HS-27A (cell line): ENCODE measurements around the gene GZMA.
"Not testable (repeated sequence)": the region's sequence is repeated elsewhere in the genome, so short reads cannot be mapped to it uniquely, and the experiment has no call there.

Source experiments
- DNase-seq: peaks from one replicate; pipeline ENCODE4 v3.0.0-alpha.2; 2012; ENCODE audit warnings: low read depth, missing footprints

Gene GZMA

DNA sequence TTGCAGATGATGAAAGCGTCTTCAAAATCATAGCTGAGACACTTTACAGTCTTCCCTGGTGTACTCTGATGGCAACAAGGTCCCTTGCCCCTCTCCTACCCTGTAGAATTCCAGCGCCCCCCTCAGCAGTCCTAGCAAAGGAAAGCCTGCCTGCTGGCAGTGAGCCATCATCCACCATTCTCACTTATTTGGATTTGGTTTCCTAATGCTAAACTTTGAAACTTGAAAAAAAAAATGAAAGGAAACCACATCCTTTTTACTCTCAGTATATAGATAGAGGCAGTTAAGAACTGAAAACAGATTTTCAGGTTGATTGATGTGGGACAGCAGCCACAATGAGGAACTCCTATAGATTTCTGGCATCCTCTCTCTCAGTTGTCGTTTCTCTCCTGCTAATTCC, at the start of gene GZMA:
GZMA (plus strand) TSS at position 299 of the 400 bp plus-strand sequence; CDS start at position 336, 37 bp downstream.
- DNase-seq: no peak

- DNase-seq: no peak
Measured at GRCh38 chr5:55055183-55055582, 47.3 kb upstream of the GZMA start.

GRCh38 chr5:55062039-55062779, 40.2 kb upstream of the GZMA start:
- no peak for DNase-seq

DNA sequence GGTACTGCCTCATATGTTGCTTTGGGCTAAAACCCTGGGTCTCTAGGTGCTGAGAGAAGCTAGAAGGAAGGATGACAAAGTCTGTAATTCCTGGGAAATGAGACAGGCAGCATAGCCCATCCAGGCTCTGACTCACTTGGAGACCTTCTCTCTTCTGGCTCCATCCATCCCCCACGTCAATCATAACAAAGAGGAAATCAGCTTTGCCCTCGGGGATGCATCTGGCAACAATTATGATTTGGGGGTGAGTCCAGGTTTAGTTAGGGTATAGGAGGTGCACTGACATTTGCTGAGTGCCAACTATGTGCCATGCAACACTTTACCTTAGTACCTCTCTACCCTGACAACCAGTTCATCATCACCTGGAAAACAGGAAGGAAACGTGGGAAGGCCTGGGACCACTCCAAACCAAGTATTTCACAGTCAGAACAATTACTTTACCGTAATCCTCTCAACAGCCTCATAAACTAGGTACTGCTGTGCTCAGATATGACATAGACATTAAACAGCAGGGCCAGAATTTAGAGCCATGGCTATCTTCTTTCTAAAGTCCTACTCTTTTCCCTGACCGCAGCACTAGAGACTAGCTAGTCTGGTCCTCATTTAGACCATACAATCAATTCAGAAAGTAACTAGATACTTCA, 39.1 kb upstream of the GZMA start:
- no peak for DNase-seq

DNA sequence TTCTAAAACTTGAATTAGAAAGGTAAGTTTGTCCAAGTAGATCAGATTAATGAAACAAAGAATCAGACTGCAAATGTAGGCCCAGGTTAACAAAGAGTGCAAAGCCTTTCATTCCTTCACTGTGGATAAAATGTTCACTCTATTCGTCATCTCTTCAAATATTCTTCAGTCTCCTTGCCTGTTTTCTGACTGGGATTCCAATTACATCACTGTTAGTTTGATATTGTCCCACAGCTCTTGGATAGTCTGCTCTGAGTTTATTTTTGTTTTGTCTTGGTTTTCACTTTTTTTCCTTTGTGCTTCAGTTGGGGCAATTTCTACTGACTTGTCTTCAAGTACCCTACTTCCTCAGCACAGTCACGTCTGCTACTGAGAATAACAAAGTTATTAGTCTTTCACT, 38.5 kb upstream of the GZMA start:
- DNase-seq: no peak

GRCh38 chr5:55064523-55064922, 37.9 kb upstream of the GZMA start:
- DNase-seq: no peak

GRCh38 chr5:55066277-55066676, 36.2 kb upstream of the GZMA start:
- DNase-seq: no peak

- no peak for DNase-seq
Measured at GRCh38 chr5:55070968-55071367, 31.5 kb upstream of the GZMA start.

DNA sequence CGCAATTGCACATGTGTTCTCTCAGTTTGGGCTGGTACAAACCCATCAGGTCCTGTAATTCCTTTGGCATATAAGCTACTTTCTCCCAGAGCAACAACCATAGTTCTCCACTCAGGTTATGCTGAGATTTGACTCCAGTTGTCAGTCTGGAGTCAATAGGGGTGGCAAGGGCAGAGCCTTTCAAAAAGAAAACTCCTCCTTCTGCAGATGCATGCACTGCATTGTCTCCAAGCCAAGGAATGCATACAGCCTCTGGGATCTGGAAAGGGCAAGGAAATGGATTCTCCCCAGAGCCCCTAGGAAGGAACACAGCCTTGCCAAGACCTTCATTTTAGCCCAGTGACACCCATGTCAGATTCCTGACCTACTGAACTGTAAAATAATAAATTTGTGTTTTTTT, 31.0 kb upstream of the GZMA start:
- DNase-seq: no peak

- no peak for DNase-seq
Measured at GRCh38 chr5:55072666-55073065, 29.8 kb upstream of the GZMA start.

- no peak for DNase-seq
Measured at GRCh38 chr5:55073211-55073610, 29.2 kb upstream of the GZMA start.

GRCh38 chr5:55081541-55081940, 20.9 kb upstream of the GZMA start:
- DNase-seq: no peak

DNA sequence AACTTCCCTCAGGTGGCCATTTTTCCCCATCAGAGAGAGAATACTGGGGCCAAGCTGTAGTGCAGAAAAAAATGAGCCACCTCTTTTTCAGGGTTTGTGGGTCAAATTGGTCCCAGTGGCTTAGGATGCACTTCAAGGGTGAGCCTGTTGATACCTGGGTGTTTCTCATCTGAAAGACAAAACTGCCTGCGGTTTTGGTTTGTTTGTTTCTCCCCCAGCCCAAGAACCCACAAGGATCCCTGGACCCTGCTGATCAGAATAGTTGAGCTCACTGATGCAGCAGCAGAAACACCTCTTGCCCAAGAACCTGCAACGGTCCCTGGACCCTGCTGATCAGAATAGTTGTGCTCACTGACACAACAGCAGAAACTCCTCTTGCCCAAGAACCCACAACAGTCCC, 13.1 kb upstream of the GZMA start:
- not testable (repeated sequence) for DNase-seq

DNA sequence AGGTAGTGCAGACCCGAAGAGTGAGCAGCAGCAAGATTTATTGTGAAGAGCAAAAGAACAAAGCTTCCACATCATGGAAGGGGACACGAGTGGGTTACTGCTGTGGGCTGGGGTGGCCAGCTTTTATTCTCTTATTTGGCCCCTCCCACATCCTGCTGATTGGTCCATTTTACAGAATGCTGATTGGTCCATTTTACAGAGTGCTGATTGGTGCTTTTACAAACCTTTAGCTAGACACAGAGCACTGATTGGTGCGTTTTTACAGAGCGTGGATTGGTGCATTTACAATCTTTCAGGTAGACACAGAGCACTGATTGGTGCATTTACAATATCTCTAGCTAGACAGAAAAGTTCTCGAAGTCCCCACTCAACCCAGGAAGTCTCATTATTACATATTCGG, 11.4 kb upstream of the GZMA start:
- DNase-seq: not testable (repeated sequence)

DNA sequence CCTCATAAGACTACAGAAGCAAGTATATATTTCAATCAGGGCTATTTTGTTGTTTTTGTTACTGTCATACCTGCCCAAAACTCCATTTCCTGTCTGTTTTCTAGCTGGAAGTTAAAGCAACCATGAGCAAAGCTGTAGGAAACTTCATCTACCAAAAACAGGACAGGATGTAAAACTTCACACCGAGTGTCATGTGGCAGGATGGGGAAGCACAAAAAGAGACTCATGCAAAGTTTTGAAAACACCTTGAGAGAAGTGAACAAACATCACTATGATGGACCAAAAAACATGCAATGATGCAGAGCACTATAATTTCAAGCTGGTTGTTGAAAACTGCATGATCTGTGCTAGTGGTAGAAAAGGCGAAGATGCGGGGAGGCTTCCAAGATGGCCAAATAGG, 6.3 kb upstream of the GZMA start:
- DNase-seq: no peak

DNA sequence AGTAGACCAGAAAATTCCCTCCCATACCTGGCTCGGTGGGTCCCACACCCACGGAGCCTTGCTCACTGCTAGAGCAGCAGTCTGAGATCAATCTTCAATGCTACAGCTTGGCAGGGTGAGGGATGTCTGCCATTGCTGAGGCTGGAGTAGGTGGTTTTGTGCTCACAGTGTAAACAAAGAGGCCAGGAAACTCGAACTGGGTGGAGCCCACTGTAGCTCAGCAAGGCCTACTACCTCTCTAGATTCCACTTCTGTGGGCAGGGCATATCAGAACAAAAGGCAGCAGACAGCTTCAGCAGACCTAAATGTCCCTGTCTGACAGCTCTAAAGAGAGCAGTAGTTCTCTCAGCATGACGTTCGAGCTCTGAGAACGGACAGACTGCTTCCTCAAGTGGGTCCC, 5.6 kb upstream of the GZMA start:
- DNase-seq: no peak

DNA sequence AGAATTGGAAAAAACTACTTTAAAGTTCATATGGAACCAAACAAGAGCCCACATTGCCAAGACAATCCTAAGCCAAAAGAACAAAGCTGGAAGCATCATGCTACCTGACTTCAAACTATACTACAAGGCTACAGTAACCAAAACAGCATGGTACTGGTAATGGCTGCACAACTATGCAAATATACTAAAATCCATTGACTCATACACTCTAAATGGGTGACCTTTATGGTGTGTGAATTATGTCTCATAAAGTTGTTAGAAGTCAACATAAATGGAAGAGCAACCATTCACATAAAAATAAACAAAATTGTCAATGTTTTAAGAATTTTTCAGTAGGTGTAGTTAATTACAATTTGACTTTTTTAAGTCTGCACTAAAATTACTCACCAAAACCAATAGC, 1.3 kb upstream of the GZMA start:
- DNase-seq: not testable (repeated sequence)

DNA sequence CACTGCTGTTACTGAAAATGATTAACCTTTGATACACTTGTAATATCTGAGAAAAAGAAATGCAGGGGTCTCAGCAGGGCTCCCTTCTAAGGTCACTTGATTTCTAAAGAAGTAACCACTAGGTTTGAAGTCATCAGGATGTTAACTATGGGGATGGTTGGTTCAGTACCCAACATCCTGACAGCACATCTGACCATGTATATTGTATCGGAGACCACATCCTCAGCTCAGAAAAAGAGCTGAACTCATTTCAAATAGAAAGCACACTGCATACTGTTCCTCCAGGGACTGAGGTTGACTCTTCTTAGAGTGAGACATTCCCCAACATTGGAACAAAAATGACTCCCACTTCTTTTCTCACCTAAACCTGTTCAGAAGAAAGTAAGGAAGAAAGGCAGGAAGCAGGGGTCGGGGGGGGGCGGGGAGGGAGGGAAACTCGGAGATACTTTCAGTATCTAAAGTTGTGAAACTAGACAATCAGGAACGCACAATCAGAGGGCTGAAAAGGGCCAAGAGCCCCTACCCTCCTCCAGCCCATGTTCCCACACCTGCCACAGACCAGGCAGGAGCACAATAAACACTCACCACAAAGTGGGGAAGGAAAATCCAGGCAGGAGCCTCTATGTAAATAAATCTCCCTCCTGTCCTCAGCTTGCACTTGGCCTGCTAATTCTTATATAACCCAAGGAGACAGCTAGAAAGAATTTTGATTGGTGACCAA, 730 bp upstream of the GZMA start:
- no peak for DNase-seq

DNA sequence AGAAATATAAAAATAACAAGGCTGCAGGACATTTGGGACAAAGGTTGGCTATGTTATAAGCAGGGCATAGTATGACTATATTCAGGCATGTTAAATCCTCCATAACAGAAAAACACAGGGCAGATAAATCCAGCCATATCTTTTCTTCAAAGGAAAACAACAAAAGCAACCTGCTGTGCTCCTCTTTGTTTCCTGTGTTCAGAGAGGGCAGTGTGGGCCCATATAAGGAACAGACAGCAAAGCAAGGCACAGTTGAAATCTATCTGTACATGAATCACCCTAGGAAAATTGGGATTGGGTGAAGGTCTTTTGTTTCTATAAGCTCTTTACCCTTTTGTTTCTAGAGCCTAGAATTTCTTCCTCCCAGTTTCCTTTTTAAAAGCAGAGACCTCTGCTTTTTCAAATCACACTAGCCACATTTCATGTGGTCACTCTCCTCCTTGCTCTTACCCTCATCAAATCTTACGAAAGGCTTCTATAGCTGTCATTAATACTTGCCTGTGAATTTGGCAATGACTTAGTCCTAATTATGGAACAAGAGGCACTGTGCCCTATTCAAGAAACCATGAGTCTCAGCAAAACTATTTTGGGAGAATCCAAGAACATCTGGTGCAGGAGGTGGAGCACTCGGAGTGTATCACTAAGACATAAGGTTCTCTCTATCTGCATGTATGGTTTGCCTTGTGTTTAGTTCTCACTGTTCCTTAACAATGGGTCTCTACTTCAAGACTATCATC, 1.8 kb downstream of the GZMA start:
- no peak for DNase-seq

DNA sequence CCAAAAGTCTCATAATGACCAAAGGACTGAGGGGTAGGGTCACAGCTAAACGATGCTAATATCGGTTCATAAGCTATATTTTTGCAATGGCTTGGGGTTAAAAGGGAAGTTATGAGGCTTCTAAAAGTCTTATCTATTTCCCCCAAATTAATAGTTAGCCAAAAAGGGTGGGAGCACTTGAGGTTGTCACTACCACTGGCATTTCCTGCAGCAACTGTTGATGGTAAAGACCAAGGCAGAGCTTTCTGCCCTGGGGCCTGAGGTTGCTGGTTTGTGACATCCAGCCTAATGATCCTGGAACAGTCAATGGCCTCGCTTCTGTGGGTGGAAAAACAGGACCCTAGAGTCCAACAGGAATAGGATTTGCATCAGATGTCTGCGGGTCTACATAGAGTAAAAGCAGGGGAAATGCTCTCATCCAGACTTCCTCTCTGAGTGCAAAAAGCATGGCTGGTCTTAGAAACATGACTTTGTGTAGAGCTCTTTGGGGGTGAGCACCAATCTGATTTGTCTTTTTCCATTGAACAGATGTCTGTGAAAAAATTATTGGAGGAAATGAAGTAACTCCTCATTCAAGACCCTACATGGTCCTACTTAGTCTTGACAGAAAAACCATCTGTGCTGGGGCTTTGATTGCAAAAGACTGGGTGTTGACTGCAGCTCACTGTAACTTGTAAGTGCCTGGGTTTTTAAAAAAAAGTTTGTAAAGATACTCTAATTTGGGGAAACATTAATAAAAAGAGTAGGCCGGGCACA, 2.7 kb downstream of the GZMA start:
- no peak for DNase-seq

- not testable (repeated sequence) for DNase-seq
Measured at GRCh38 chr5:55105976-55106375, 3.5 kb downstream of the GZMA start.

DNA sequence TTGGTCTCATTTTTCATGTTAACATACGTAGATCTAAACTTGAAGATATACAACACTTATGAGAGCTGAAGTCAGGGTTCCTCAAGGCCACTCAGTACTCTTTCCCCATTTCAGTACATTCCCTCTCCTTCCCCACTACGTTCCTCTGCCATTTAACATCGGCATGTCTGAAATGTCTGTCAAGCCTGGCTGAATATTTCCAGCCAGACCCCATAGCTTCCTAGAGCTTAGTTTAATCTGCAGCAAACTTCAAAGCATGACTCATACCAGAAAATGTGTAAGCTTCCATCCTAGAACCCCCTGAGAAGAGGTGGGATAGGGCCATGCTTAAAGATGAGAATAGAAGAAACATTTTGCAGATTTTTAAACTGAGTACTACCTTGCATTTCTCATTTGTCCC, 6.2 kb downstream of the GZMA start:
- no peak for DNase-seq
